ENCODE data around the gene FOXO3. TPM values are rescaled to one million over a fixed set of nuclear protein-coding genes. Genes with fewer than 3 reads are reported as not detected.

The FOXO3 gene
- total RNA-seq, 3 donors from 2014 or later = 107 to 181 (median 155) TPM

DNA sequence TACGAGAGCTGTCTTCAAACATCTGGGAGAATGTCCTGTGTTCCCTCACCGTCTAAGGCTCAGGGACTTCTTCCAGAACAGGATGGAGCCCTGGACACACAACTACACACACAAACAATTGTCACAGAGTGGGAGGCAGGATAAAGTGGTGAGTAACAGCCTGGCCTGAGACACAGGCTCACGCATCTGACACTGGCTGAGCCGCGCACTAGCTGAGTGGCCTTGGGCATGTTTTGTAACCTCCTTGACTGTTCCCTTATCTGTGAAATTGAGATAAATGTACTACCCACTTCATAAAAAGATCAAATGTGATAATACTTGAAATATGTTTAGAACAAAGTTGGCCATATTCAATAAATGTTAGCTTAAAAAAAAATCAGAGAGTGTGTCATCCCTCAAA is 155.1 kb downstream of the FOXO3 start:
- intact Hi-C loops (cut with DNase I; ENCODE audit: low total_unique reads) = no loop called here

DNA sequence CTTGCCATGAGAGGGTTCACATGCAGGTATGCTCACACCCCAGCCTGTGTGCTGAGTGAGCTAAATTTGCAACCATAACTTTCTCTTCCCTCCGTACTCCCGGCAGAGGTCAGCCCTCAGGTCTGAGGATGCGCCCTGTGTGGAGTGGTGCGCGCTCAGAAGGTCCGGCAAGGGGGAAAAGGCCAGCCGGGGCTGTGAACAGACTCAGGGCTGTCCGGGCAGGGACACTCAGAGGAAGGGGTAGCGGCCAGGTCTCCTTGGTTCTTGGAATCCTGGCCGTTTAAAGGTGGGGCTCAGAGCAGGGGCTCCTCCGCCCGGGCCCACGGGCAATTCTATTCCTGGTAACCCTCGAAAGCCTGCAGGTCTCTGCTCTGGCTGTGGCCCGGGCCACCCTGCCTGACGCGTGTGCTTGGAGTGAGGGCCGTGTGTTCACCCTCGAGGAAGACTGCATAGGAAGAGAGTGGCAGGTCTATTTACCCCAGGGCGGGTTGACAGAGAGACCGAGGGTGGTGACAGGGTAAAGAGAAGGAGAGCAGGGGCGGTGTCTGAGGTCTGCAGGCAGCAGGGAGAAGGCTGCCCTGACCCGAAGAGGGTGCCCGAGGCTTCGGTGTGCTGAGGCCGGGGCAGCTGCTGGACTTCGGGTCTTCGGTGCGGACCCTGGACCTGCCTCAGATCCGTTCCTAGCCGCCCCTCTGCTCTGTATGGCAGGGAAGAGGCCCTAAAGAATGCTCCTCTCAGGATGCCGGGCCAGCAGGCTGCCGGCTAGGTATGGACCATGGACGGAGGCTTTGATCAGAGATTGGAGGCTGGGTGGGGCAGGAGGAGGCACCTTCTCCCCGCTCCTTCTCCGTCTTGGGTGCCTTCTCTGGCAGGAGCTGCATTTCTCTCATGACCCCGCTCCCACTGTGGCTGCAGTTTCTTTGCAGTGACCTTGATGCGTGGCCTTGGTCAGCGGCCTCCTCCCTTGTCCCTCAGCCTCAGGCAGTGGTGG is 156.4 kb downstream of the FOXO3 start:
- no peak for TF ChIP-seq POLR2A (IDR thresholded peaks at IDR 0.05)
- TF ChIP-seq, protein P1, sequence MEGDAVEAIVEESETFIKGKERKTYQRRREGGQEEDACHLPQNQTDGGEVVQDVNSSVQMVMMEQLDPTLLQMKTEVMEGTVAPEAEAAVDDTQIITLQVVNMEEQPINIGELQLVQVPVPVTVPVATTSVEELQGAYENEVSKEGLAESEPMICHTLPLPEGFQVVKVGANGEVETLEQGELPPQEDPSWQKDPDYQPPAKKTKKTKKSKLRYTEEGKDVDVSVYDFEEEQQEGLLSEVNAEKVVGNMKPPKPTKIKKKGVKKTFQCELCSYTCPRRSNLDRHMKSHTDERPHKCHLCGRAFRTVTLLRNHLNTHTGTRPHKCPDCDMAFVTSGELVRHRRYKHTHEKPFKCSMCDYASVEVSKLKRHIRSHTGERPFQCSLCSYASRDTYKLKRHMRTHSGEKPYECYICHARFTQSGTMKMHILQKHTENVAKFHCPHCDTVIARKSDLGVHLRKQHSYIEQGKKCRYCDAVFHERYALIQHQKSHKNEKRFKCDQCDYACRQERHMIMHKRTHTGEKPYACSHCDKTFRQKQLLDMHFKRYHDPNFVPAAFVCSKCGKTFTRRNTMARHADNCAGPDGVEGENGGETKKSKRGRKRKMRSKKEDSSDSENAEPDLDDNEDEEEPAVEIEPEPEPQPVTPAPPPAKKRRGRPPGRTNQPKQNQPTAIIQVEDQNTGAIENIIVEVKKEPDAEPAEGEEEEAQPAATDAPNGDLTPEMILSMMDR (IDR thresholded peaks at IDR 0.05) = no peak
- TF ChIP-seq POLR2AphosphoS5 (IDR thresholded peaks at IDR 0.05) = no peak
- H3K4me1 ChIP-seq = peaks cover 0 to 12% of the 10 kb centered on the region in 2 donors
- intact Hi-C loops (cut with DNase I; ENCODE audit: low total_unique reads) = no loop called here
- H3K36me3 ChIP-seq = no peaks in the 10 kb centered on the region
- H3K27ac ChIP-seq = no peak overlapping the region
- H3K4me3 ChIP-seq = no peak overlapping the region
- H3K27me3 ChIP-seq = no peaks in the 10 kb centered on the region
- DNase-seq (ENCODE audit: low spot score in 2 of 2) = no peak
- H3K9me3 ChIP-seq = no peaks in the 10 kb centered on the region

More for the DNA sequence above, 155.1 kb downstream of the FOXO3 start:
- Histone ChIP-seq H3K4me3 (no peak overlapping the region), H3K36me3 (no peaks in the 10 kb centered on the region), H3K9me3 (no peaks in the 10 kb centered on the region), H3K27me3 (no peaks in the 10 kb centered on the region), H3K27ac (no peak overlapping the region), H3K4me1 (peaks cover 0 to 12% of the 10 kb centered on the region in 2 donors)
- TF ChIP-seq POLR2AphosphoS5 (IDR thresholded peaks at IDR 0.05) (no peak), POLR2A (IDR thresholded peaks at IDR 0.05) (no peak)
- TF ChIP-seq, protein P1 (IDR thresholded peaks at IDR 0.05) = no peak
- no peak for DNase-seq (ENCODE audit: low spot score in 2 of 2)

DNA sequence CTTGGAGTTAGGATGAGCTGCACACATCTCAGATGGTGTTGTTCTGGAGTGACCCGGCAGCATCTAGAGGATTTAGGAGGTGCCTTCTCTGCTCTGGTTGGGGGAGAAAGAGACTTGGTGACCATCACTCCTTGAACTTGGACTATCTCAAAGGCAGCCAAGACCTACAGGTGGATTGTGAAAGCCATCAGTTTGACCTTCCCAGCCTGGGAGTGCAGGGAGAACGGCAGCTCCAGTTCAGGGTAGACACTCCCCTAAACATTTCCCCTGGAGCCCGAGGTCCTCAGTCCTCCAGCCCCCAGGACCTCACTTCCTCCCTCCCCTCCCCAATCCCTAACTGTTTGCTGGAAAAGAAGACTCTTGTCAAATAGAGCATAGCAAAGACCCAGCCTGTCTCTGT is 158.8 kb downstream of the FOXO3 start:
- DNase-seq (ENCODE audit: low spot score in 2 of 2) = no peak
- intact Hi-C loops (cut with DNase I; ENCODE audit: low total_unique reads) = no loop called here
- no peak for TF ChIP-seq POLR2AphosphoS5 (IDR thresholded peaks at IDR 0.05)
- no peak for TF ChIP-seq POLR2A (IDR thresholded peaks at IDR 0.05)
- TF ChIP-seq, protein P1 (IDR thresholded peaks at IDR 0.05) = no peak

DNA sequence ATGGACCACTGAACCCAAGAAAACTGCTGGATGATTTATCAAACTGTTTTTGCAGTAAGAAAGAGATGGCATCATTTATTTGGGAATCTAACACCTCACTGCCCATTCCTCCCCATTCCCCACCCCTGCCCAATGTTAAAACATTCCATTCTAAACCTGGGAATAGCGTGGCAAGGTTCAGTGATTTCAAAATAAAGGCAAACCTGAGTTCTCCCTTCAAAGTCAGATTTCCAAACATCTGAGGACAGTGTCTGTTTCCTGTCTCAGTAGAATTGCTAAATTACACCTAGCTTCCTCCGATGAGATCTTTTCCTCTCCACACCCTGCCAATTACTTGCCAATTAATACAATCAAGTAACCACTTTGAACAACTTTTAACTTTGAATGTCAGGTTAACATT is 160.1 kb downstream of the FOXO3 start:
- Histone ChIP-seq H3K4me3 (no peak overlapping the region), H3K27ac (no peak overlapping the region), H3K9me3 (no peaks in the 10 kb centered on the region), H3K27me3 (no peaks in the 10 kb centered on the region), H3K36me3 (no peaks in the 10 kb centered on the region), H3K4me1 (no peaks in the 10 kb centered on the region)
- TF ChIP-seq POLR2AphosphoS5 (IDR thresholded peaks at IDR 0.05) (no peak), POLR2A (IDR thresholded peaks at IDR 0.05) (no peak)
- TF ChIP-seq, protein P1 (IDR thresholded peaks at IDR 0.05) = no peak
- DNase-seq (ENCODE audit: low spot score in 2 of 2) = no peak
- intact Hi-C loops (cut with DNase I; ENCODE audit: low total_unique reads) = no loop called here

More for the DNA sequence above, 158.8 kb downstream of the FOXO3 start:
- Histone ChIP-seq H3K36me3 (no peaks in the 10 kb centered on the region), H3K27me3 (no peaks in the 10 kb centered on the region), H3K4me3 (no peak overlapping the region), H3K27ac (no peak overlapping the region), H3K9me3 (no peaks in the 10 kb centered on the region), H3K4me1 (no peaks in the 10 kb centered on the region)

DNA sequence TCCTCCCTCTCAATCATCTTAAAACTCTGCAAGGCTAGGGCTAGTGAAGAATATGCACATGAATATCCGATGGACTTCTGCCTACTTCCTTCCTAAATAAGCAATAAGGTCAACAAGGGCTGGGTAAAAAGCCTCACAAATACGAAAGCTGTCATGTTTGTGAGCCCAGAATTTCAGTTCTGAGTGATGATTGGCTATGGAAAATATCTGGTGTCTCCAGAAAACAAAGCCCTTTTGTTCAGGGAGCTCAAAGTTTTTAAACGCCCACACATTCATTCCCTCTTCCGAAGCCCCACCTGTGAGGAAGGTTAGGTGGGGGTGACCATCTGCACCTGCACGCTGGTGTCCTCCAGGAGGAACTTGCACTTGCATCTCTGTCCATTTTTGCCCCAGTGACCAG is 160.6 kb downstream of the FOXO3 start:
- Histone ChIP-seq H3K36me3 (no peaks in the 10 kb centered on the region), H3K9me3 (no peaks in the 10 kb centered on the region), H3K4me3 (no peak overlapping the region), H3K27ac (no peak overlapping the region), H3K27me3 (no peaks in the 10 kb centered on the region), H3K4me1 (no peaks in the 10 kb centered on the region)
- no peak for DNase-seq (ENCODE audit: low spot score in 2 of 2)
- TF ChIP-seq, protein P1 (IDR thresholded peaks at IDR 0.05) = no peak
- TF ChIP-seq POLR2AphosphoS5 (IDR thresholded peaks at IDR 0.05) (no peak), POLR2A (IDR thresholded peaks at IDR 0.05) (no peak)
- intact Hi-C loops (cut with DNase I; ENCODE audit: low total_unique reads) = no loop called here

Measured in breast epithelium (tissue), 4 donors.